ENCODE results near the gene SLX4IP. TPM values are rescaled to one million over a fixed set of nuclear protein-coding genes. Genes with fewer than 3 reads are reported as not detected.

SLX4IP gene
- total and polyA plus RNA-seq, 2 of the 13 experiments (the other 11 are each of a cell fraction or from before 2014, with no cell fraction given), result 3.6 to 7.3 TPM

GRCh38 chr20:10674684-10675449 lies 239.8 kb downstream of the SLX4IP start (continued):
- TF ChIP-seq LCORL (IDR thresholded peaks at IDR 0.05) (no peak), LCORL (CRISPR knock-in tag; IDR thresholded peaks at IDR 0.05) (peak; percentile 86), THAP11 (CRISPR knock-in tag; IDR thresholded peaks at IDR 0.05) (no peak), ZNF180 (CRISPR knock-in tag; IDR thresholded peaks at IDR 0.05; ENCODE audit: borderline replicate concordance, low read depth) (no peak), RNF2 (conservative IDR thresholded peaks at IDR 0.05; ENCODE audit: low read depth) (no peak; the same call in none of the 2 replicates), GLMP (CRISPR knock-in tag; IDR thresholded peaks at IDR 0.05; ENCODE audit: borderline replicate concordance) (no peak), HNRNPUL1 (IDR thresholded peaks at IDR 0.05; ENCODE audit: low read depth, low read length) (no peak), ZNF790 (CRISPR knock-in tag; IDR thresholded peaks at IDR 0.05; ENCODE audit: borderline replicate concordance) (no peak; the same call in 1 of the 2 replicates), KIAA2018 (CRISPR knock-in tag; IDR thresholded peaks at IDR 0.05; ENCODE audit: borderline replicate concordance) (0 out of 2 replicates have a peak, but pooled peaks have one; percentile 51), MAFG (CRISPR knock-in tag; IDR thresholded peaks at IDR 0.05) (no peak), ATF7 (IDR thresholded peaks at IDR 0.05) (no peak), ATF7 (CRISPR knock-in tag; IDR thresholded peaks at IDR 0.05) (no peak), THRA (CRISPR knock-in tag; IDR thresholded peaks at IDR 0.05; ENCODE audit: borderline replicate concordance) (no peak), TBL1XR1 (IDR thresholded peaks at IDR 0.05; ENCODE audit: borderline replicate concordance, low read length, partially characterized antibody) (no peak), PAWR (CRISPR knock-in tag; IDR thresholded peaks at IDR 0.05; ENCODE audit: borderline replicate concordance) (no peak), SMAD9 (CRISPR knock-in tag; IDR thresholded peaks at IDR 0.05) (no peak), PRMT3 (CRISPR knock-in tag; IDR thresholded peaks at IDR 0.05; ENCODE audit: borderline replicate concordance, low read depth) (0 out of 2 replicates have a peak, but pooled peaks have one; percentile 34), DBP (CRISPR knock-in tag; IDR thresholded peaks at IDR 0.05; ENCODE audit: not compliant biosample characterization) (no peak), ZNF792 (CRISPR knock-in tag; IDR thresholded peaks at IDR 0.05) (no peak)
